Gastrocnemius medialis (tissue), 4 donors: Measurements from ENCODE around the gene PDE6H.

Experiments used
- POLR2A ChIP-seq, 2 donors: fragments of 450-650 bp; IDR thresholded peaks; one replicate each; pipeline ENCODE4 v1.6.1; 2017; ENCODE audit warnings: antibody characterized with exemption in 2 of 2, mild to moderate bottlenecking in 2 of 2, moderate library complexity in 2 of 2
- TF ChIP-seq, protein P1 (sequence below), 5 experiments: fragments of 450-650 bp in 3 of 5; fragments of 200-600 bp in 2 of 5; sonication (generic) in 2 of 5; IDR thresholded peaks in 4 of 5; conservative IDR thresholded peaks in 1 of 5; 1 replicate in 4 of 5; 2 replicates in 1 of 5; pipeline ENCODE4 v1.5.1; 2016 to 2019; ENCODE audit warnings: antibody characterized with exemption in 5 of 5, mild to moderate bottlenecking in 3 of 5, moderate library complexity in 3 of 5

DNA sequence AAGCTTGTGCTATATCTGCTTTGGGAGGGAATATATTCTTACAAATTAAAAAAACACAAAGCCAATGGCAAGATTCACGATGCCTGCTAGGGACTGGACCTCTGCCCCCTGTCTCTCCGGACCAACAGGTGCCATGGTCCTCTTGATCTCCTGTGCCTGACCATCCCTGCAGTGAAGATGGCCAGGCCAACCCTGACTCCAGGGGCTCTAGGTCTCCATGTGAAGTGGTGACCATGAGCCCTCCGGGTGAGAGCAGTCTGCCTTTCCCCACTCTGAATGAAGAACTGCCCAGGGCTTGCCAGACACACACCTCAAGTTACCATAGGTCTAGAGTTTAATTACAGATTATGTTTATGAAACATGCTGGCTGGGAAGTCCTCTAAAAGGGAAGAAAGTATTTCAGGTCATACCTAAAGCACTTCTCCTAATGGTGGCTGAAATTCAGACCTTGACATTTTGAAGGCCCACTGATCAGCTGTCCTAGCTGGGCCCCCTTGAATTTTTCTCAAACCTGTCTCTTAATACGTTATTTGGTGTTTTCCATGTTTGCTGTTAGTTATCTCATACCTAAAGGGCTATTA is 12.8 kb upstream of the PDE6H start:
- no peak for TF ChIP-seq POLR2A (IDR thresholded peaks at IDR 0.05)
- TF ChIP-seq, protein P1, sequence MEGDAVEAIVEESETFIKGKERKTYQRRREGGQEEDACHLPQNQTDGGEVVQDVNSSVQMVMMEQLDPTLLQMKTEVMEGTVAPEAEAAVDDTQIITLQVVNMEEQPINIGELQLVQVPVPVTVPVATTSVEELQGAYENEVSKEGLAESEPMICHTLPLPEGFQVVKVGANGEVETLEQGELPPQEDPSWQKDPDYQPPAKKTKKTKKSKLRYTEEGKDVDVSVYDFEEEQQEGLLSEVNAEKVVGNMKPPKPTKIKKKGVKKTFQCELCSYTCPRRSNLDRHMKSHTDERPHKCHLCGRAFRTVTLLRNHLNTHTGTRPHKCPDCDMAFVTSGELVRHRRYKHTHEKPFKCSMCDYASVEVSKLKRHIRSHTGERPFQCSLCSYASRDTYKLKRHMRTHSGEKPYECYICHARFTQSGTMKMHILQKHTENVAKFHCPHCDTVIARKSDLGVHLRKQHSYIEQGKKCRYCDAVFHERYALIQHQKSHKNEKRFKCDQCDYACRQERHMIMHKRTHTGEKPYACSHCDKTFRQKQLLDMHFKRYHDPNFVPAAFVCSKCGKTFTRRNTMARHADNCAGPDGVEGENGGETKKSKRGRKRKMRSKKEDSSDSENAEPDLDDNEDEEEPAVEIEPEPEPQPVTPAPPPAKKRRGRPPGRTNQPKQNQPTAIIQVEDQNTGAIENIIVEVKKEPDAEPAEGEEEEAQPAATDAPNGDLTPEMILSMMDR (IDR thresholded peaks at IDR 0.05 in 4 of 5, conservative IDR thresholded peaks at IDR 0.05 in 1 of 5): no peak
